Upper lobe of left lung (tissue), 6 donors: ENCODE data around the gene HSPG2. TPM values are rescaled to one million over a fixed set of nuclear protein-coding genes. Genes with fewer than 3 reads are reported as not detected.

Experiments
- ATAC-seq, 2 donors: fragments of 200-7000 bp; cut with Tn5 transposase; one replicate each; pipeline ENCODE4 v1.9.1; 2022; ENCODE audit warnings: mild to moderate bottlenecking in 2 of 2, moderate library complexity in 2 of 2; ENCODE audit not compliant: low FRiP score in 2 of 2
- DNase-seq, 2 donors: peaks; one replicate each; pipeline ENCODE4 v3.0.0-alpha.2; 2019 to 2020
- H3K27ac ChIP-seq, 4 donors: fragments of 200-600 bp; sonication (generic); one replicate each; pipeline ENCODE4 v1.5.1; 2016 to 2019
- H3K27me3 ChIP-seq, 4 donors: fragments of 200-600 bp; sonication (generic); one replicate each; pipeline ENCODE4 v1.5.1; 2017 to 2019
- H3K36me3 ChIP-seq, 4 donors: fragments of 200-600 bp; sonication (generic); one replicate each; pipeline ENCODE4 v1.5.1; 2016 to 2019
- H3K4me1 ChIP-seq, 4 donors: fragments of 200-600 bp; sonication (generic); one replicate each; pipeline ENCODE4 v1.5.1; 2018 to 2019
- H3K4me3 ChIP-seq, 4 donors: fragments of 200-600 bp; sonication (generic); one replicate each; pipeline ENCODE4 v1.5.1; 2017 to 2019; ENCODE audit warnings: mild to moderate bottlenecking in 2 of 4, moderate library complexity in 1 of 4
- H3K9me3 ChIP-seq, 4 donors: fragments of 200-600 bp; sonication (generic); one replicate each; pipeline ENCODE4 v1.5.1; 2018 to 2019
- EP300 ChIP-seq, 4 donors: sonication (generic); formaldehyde crosslinking; IDR thresholded peaks; one replicate each; pipeline ENCODE4 v1.5.1; 2017; ENCODE audit warnings: antibody characterized with exemption in 4 of 4, control low read depth in 2 of 4
- POLR2A ChIP-seq, 4 donors: fragments of 450-650 bp; IDR thresholded peaks; one replicate each; pipeline ENCODE4 v1.5.1; 2016 to 2017; ENCODE audit warnings: antibody characterized with exemption in 4 of 4, mild to moderate bottlenecking in 2 of 4
- POLR2AphosphoS5 ChIP-seq, 2 donors: sonication (generic); formaldehyde crosslinking; IDR thresholded peaks; one replicate each; pipeline ENCODE4 v1.5.1; 2017; ENCODE audit warnings: antibody characterized with exemption in 2 of 2
- WGBS, 2 donors: methylation state at CpG; one replicate each; pipeline ENCODE4 v1.1.5; 2017 to 2018; 5-methylcytosine and 5-hydroxymethylcytosine counted together
- total RNA-seq, 6 donors: library from RNA; depleted of rRNA in 4 of 6; stranded (reverse); fragments of >200 nt in 4 of 6; gene quantifications; one replicate each; pipeline versions ENCODE4 v1.1.0 to v1.2.1, GENCODE V29; 2016 to 2021
- TF ChIP-seq, protein P1 (sequence below), 6 experiments: fragments of 450-650 bp in 4 of 6; fragments of 200-600 bp in 2 of 6; sonication (generic) in 2 of 6; IDR thresholded peaks; one replicate each; pipeline ENCODE4 v1.5.1; 2016 to 2019; ENCODE audit warnings: antibody characterized with exemption in 6 of 6
- donor health status: DM: no; HTN: no; CAD: no; lungs with moderate emphysema.
- donor health status: DM: no; HTN: yes; CAD: no; lungs with severe emphysema.

HSPG2 gene
- total RNA-seq, 6 donors from 2014 or later, result 104 to 433 (median 227) TPM

DNA sequence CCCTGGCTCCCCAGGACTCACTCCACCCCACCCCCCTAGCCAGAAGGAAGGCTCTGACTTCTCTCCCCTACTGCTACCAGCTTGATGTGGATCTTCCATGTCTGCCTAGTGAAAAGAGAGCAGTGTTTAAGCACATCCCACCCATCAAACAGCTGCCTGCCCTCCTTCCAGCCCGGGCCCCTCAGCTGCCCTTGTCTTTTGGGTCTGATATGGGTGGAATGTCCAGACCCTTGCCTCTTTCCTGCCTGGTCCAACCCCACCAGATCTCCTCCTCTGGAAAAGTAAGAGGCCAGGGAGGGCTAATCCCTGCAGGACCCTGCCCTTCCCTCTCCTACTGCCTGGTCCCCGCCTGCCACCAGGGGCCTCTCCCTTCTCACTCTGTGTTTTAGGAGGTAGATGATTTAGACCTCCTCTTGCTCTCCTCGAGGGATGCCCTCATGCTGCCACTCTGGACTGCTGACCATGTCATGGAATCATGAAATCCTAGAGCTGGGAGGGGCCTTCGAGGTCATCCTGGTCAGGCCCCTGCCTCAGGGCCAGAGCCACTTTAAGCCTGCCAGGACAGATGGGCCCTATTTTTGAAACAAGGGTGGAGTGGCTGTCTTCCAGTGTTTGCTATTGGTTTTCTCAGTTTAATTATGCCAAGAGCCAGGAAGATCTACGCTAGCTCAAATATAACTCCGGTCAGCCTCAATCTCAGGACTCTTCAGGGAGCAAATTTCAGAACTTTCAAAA is 15.8 kb upstream of the HSPG2 start:
- H3K4me3 ChIP-seq, result no peak overlapping the region
- TF ChIP-seq, protein P1, sequence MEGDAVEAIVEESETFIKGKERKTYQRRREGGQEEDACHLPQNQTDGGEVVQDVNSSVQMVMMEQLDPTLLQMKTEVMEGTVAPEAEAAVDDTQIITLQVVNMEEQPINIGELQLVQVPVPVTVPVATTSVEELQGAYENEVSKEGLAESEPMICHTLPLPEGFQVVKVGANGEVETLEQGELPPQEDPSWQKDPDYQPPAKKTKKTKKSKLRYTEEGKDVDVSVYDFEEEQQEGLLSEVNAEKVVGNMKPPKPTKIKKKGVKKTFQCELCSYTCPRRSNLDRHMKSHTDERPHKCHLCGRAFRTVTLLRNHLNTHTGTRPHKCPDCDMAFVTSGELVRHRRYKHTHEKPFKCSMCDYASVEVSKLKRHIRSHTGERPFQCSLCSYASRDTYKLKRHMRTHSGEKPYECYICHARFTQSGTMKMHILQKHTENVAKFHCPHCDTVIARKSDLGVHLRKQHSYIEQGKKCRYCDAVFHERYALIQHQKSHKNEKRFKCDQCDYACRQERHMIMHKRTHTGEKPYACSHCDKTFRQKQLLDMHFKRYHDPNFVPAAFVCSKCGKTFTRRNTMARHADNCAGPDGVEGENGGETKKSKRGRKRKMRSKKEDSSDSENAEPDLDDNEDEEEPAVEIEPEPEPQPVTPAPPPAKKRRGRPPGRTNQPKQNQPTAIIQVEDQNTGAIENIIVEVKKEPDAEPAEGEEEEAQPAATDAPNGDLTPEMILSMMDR (IDR thresholded peaks at IDR 0.05), result no peak
- no peak for TF ChIP-seq POLR2A (IDR thresholded peaks at IDR 0.05)
- no peak for TF ChIP-seq POLR2AphosphoS5 (IDR thresholded peaks at IDR 0.05)
- no peak for TF ChIP-seq EP300 (IDR thresholded peaks at IDR 0.05)
- H3K27me3 ChIP-seq, result no peaks in the 10 kb centered on the region
- peaks cover 11 to 22% (median 17%) of the 10 kb centered on the region in 4 donors for H3K4me1 ChIP-seq
- H3K9me3 ChIP-seq, result no peaks in the 10 kb centered on the region
- no peak overlapping the region for H3K27ac ChIP-seq
- ATAC-seq (no peak), DNase-seq (no peak)
- WGBS, 2 donors, result 73 to 78% methylated on average over 6 of the region's 6 CpGs
- H3K36me3 ChIP-seq, result no peaks in the 10 kb centered on the region

DNA sequence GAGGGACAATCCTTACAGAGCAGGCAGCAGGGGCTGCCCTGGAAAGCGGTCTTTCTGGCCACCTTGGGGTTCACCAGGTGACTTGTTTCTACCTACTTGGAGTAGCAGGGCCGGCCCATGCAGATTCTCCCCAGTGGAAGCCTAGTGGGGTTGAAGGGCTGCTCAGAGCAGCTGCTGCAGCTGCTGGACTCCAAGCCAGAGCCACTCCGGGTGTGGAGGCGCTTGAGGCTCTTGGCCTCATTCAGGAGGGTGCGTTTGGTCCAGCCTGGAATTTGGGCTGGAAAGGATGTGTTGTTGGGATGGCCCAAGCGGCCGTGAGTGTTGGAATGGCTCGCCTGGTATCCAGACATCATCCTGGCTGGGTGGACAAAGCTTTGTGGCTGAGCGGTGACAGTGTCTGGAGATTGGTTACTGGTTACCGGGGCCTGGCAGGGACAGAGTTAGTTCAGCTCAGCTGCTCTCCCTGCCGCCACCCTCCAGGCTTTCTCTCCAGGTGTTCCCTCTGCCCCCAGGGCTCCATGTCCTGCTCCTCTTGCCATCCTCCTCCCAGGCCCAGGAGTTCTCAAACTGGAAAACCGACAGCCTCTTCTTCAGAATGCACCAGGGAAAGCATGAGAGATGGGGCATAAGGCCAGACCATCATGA is 14.2 kb upstream of the HSPG2 start:
- TF ChIP-seq, protein P1 (IDR thresholded peaks at IDR 0.05), result no peak
- TF ChIP-seq EP300 (IDR thresholded peaks at IDR 0.05) (no peak), POLR2A (IDR thresholded peaks at IDR 0.05) (no peak), POLR2AphosphoS5 (IDR thresholded peaks at IDR 0.05) (no peak)
- DNase-seq, result no peak
- peaks cover 7 to 19% (median 17%) of the 10 kb centered on the region in 4 donors for H3K4me1 ChIP-seq
- no peaks in the 10 kb centered on the region for H3K36me3 ChIP-seq
- no peak for ATAC-seq
- H3K27ac ChIP-seq, result no peak overlapping the region
- no peak overlapping the region for H3K4me3 ChIP-seq
- 89 to 95% methylated on average over 6 to 11 of the region's 12 CpGs for WGBS, 2 donors
- H3K27me3 ChIP-seq, result no peaks in the 10 kb centered on the region
- H3K9me3 ChIP-seq, result no peaks in the 10 kb centered on the region

DNA sequence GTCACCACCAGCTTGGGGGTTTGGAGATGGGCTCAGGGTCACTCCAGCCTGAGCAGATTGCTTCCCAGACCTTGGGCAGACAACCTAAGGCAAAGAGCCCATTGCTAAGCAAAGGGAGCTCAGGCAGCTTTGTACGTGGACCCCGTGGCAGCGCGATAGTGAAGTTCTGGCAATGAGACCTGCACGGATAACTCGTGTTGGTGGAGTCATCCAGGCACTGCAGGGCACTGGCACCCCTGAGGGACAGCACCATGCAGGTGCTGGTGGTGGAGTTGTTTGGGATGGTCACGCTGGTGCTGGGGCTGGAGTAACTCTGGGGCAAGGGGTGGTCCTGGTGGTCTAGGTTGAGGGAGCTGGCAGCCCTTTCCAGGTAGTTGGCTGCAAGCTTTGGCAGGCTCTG is 13.6 kb upstream of the HSPG2 start:
- H3K9me3 ChIP-seq, result no peaks in the 10 kb centered on the region
- H3K36me3 ChIP-seq, result no peaks in the 10 kb centered on the region
- TF ChIP-seq, protein P1 (IDR thresholded peaks at IDR 0.05), result no peak
- no peak for TF ChIP-seq EP300 (IDR thresholded peaks at IDR 0.05)
- TF ChIP-seq POLR2A (IDR thresholded peaks at IDR 0.05), result no peak
- TF ChIP-seq POLR2AphosphoS5 (IDR thresholded peaks at IDR 0.05), result no peak
- peaks cover 3 to 13% (median 11%) of the 10 kb centered on the region in 4 donors for H3K4me1 ChIP-seq
- no peak overlapping the region for H3K4me3 ChIP-seq
- H3K27ac ChIP-seq, result no peak overlapping the region
- ATAC-seq (no peak), DNase-seq (no peak)
- H3K27me3 ChIP-seq, result no peaks in the 10 kb centered on the region
- WGBS, 2 donors, result 95 to 96% methylated on average over 7 of the region's 7 CpGs

DNA sequence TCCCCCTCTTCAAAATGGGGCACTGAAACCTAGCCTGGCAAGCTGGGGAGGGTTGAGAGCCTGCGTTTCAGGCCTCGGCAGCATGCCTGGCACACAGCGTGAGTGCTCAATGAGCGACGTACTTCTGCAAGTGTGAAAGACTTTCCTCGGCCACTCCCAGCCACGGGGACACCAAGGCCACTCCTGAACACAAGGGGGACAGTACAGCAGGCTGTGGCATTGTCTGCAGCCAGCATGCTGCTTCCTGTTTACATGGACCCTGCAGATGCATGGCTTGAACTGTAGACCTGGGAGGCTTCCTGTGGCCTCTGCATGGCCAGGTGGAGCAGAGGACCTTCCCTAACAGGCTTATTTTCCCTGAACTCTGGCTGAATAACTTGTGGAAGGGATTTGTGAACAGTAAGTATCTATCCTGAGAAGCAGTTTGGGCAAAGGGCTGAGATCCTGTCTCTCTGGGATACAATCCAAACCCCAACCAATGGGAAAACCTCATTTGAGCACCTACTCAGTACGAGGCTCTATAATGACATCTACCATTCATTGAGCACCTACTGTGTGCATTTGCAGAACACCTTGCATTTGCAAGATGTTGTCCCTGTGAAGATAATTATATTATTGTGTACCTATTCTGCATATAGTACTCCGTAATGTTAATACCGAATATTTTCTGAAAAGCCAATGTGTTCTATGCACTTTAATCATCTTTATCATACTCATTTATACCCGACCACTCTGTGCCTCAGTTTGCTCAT is 9.9 kb upstream of the HSPG2 start:
- Histone ChIP-seq H3K27me3 (no peaks in the 10 kb centered on the region), H3K4me1 (peaks cover 0 to 10% (median 6%) of the 10 kb centered on the region in 4 donors), H3K4me3 (no peak overlapping the region), H3K27ac (no peak overlapping the region), H3K36me3 (no peaks in the 10 kb centered on the region), H3K9me3 (no peaks in the 10 kb centered on the region)
- peak in 1 of 2 donors; percentile 31 for DNase-seq
- TF ChIP-seq POLR2A (IDR thresholded peaks at IDR 0.05), result no peak
- TF ChIP-seq, protein P1 (IDR thresholded peaks at IDR 0.05), result peak in 1 of 6 experiments; percentile 36
- peak in 1 of 2 donors; percentile 30 for TF ChIP-seq POLR2AphosphoS5 (IDR thresholded peaks at IDR 0.05)
- no peak for TF ChIP-seq EP300 (IDR thresholded peaks at IDR 0.05)
- peak in 1 of 2 donors; percentile 56 for ATAC-seq
- 58 to 75% methylated on average over 6 to 9 of the region's 11 CpGs for WGBS, 2 donors
